ENCODE results near the gene COL21A1.

COL21A1 gene

DNA sequence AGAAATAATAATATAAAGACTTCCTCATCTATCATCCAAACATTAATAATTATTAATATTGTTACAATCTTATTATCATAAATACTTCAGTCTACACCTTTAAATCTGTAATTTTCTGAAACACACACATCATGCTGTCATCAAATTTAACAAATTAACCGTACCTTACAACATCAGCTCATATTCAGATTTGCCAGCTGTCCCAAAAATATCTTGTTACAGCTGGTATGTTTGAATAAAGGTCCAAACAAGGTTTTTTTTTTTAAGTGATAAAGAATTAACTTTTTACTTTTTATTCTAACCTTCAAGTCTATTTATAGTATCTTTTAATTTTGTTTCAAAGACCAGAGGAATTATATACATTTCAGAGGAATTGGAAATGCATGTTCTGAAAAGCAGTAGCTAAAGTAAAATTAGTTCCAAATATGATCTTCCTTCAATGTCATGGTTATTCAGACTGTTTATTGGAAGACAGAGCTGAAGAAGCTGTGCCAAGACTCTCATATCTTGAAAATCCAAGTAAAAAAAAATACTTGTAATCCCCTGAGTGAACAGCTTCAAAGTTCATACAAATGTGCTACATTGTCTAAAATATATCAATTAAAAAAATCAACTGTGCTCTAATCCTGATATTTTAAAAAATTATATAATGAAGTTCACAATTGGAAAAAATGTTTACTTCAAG is 210.3 kb downstream of the COL21A1 start:
- ChIA-PET CTCF (interaction anchor here (1.0 kb wide), 1 partner anchor 11 kb away, joined by 4 read pairs; no protein-coding TSS in a partner anchor), POLR2A (no interaction called here)
- no peak for DNase-seq
- no peaks in the 10 kb centered on the region for H3K36me3 ChIP-seq (ENCODE audit: control insufficient read depth in 4 of 4, insufficient read depth in 4 of 4, low read length in 3 of 4)
- no peak overlapping the region for H3K27ac ChIP-seq (ENCODE audit: insufficient read depth in 1 of 2, low read depth in 1 of 2, low read length in 2 of 2, poor library complexity in 1 of 2, severe bottlenecking in 2 of 2)
- no peak overlapping the region for H3K4me3 ChIP-seq (ENCODE audit: control insufficient read depth in 1 of 7, extremely low read depth in 1 of 7, insufficient read depth in 4 of 7, low read depth in 2 of 7, low read length in 6 of 7)
- peaks cover 0 to 7% (median 0%) of the 10 kb centered on the region in 5 experiments for H3K27me3 ChIP-seq (replicated peaks in 2 of 5; ENCODE audit: control insufficient read depth in 4 of 5, insufficient read depth in 5 of 5, low read length in 4 of 5)
- no peaks in the 10 kb centered on the region for H3K9me3 ChIP-seq (ENCODE audit: control extremely low read depth in 1 of 5, control insufficient read depth in 4 of 5, insufficient read depth in 2 of 5, low read depth in 1 of 5, low read length in 4 of 5)
- no peaks in the 10 kb centered on the region for H3K4me1 ChIP-seq (ENCODE audit: control extremely low read depth in 1 of 4, control insufficient read depth in 4 of 4, insufficient read depth in 4 of 4, low read length in 3 of 4)
- WGBS (ENCODE audit: insufficient coverage) = no CpG with 5 or more reads among the region's 1 CpG

DNA sequence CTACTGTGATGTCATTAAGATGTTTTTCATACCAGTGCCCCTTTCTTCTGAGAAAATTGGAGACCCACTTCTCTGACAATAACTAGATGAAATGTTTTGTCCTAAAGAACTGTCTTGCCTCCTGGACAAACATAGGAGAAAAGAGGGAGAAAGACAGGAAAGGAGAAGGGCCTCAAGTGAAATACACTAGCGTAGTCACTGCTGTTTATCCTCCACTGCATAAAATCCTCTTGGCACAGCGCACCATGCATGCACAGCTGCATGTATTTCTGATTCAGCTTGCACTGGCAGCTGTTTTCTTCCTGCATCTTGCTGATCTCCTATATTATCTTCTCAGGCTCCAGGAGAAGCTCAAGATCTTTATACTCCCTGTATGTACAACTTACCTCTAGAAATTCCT is 214.0 kb downstream of the COL21A1 start:
- Histone ChIP-seq H3K36me3 (ENCODE audit: control insufficient read depth in 4 of 4, insufficient read depth in 4 of 4, low read length in 3 of 4) (no peaks in the 10 kb centered on the region), H3K4me3 (ENCODE audit: control insufficient read depth in 1 of 7, extremely low read depth in 1 of 7, insufficient read depth in 4 of 7, low read depth in 2 of 7, low read length in 6 of 7) (no peak overlapping the region), H3K27ac (ENCODE audit: insufficient read depth in 1 of 2, low read depth in 1 of 2, low read length in 2 of 2, poor library complexity in 1 of 2, severe bottlenecking in 2 of 2) (no peak overlapping the region), H3K27me3 (replicated peaks in 2 of 5; ENCODE audit: control insufficient read depth in 4 of 5, insufficient read depth in 5 of 5, low read length in 4 of 5) (no peaks in the 10 kb centered on the region), H3K9me3 (ENCODE audit: control extremely low read depth in 1 of 5, control insufficient read depth in 4 of 5, insufficient read depth in 2 of 5, low read depth in 1 of 5, low read length in 4 of 5) (no peaks in the 10 kb centered on the region), H3K4me1 (ENCODE audit: control extremely low read depth in 1 of 4, control insufficient read depth in 4 of 4, insufficient read depth in 4 of 4, low read length in 3 of 4) (no peaks in the 10 kb centered on the region)
- WGBS (ENCODE audit: insufficient coverage) = 100% methylated on average over 2 of the region's 2 CpGs
- no peak for DNase-seq
- ChIA-PET CTCF (interaction anchor here (0.7 kb wide), 1 partner anchor 9 kb away, joined by 3 read pairs; no protein-coding TSS in a partner anchor), POLR2A (no interaction called here)

DNA sequence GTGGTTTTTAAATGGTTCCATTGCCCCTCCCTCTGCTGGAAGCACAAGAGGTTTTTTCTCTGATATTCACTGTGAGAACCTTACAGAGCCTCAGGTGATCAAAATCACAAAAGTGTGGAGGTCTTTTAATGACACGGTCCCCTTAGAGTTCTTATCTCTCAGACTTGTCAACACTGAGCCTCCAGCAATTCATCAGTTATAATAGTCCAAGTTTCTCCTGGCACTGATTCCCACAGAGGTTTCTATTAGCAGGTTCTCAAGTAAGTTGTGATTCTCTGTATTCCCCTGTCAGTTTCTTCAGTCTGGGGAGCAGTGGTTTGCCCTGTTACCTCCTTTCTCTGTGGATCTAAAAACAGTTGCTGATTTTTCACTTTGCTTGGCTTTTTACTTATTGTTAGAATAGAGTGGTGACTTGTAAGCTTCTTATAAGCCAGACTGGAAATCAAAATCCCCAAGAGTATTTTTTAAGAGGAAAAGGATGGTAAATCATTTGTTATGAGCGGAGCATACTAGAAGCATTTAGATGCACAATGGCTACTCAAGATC is 214.6 kb downstream of the COL21A1 start:
- no peaks in the 10 kb centered on the region for H3K36me3 ChIP-seq (ENCODE audit: control insufficient read depth in 4 of 4, insufficient read depth in 4 of 4, low read length in 3 of 4)
- no peaks in the 10 kb centered on the region for H3K9me3 ChIP-seq (ENCODE audit: control extremely low read depth in 1 of 5, control insufficient read depth in 4 of 5, insufficient read depth in 2 of 5, low read depth in 1 of 5, low read length in 4 of 5)
- WGBS (ENCODE audit: insufficient coverage) = 100% methylated on average over 1 of the region's 2 CpGs
- no peak for DNase-seq
- no peaks in the 10 kb centered on the region for H3K4me1 ChIP-seq (ENCODE audit: control extremely low read depth in 1 of 4, control insufficient read depth in 4 of 4, insufficient read depth in 4 of 4, low read length in 3 of 4)
- POLR2A ChIA-PET = no interaction called here
- H3K27me3 ChIP-seq (replicated peaks in 2 of 5; ENCODE audit: control insufficient read depth in 4 of 5, insufficient read depth in 5 of 5, low read length in 4 of 5) = no peaks in the 10 kb centered on the region
- CTCF ChIA-PET = no interaction called here
- no peak overlapping the region for H3K4me3 ChIP-seq (ENCODE audit: control insufficient read depth in 1 of 7, extremely low read depth in 1 of 7, insufficient read depth in 4 of 7, low read depth in 2 of 7, low read length in 6 of 7)
- H3K27ac ChIP-seq (ENCODE audit: insufficient read depth in 1 of 2, low read depth in 1 of 2, low read length in 2 of 2, poor library complexity in 1 of 2, severe bottlenecking in 2 of 2) = no peak overlapping the region

DNA sequence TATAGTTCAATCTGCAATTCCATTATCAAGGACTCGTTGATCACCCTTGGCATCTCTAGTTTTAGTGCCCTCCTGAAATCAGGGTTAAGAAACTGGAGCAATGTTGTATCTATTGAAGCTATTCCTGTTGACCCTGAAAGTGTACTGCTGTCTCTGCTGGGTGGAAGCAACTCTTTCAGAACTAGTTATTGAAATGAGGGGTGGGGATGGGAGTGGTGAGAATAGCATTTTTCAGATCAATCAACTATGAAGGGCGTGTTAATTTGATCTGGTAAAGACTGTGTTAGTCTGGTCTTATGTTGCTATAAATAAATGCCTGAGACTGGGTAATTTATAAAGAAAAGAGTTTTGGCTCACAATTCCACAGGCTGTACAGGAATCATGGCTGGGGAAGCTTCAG is 219.5 kb downstream of the COL21A1 start:
- H3K27ac ChIP-seq (ENCODE audit: insufficient read depth in 1 of 2, low read depth in 1 of 2, low read length in 2 of 2, poor library complexity in 1 of 2, severe bottlenecking in 2 of 2) = no peak overlapping the region
- no peaks in the 10 kb centered on the region for H3K9me3 ChIP-seq (ENCODE audit: control extremely low read depth in 1 of 5, control insufficient read depth in 4 of 5, insufficient read depth in 2 of 5, low read depth in 1 of 5, low read length in 4 of 5)
- POLR2A ChIA-PET = no interaction called here
- no peaks in the 10 kb centered on the region for H3K36me3 ChIP-seq (ENCODE audit: control insufficient read depth in 4 of 4, insufficient read depth in 4 of 4, low read length in 3 of 4)
- 92% methylated on average over 2 of the region's 2 CpGs for WGBS (ENCODE audit: insufficient coverage)
- H3K27me3 ChIP-seq (replicated peaks in 2 of 5; ENCODE audit: control insufficient read depth in 4 of 5, insufficient read depth in 5 of 5, low read length in 4 of 5) = peaks cover 0 to 6% (median 0%) of the 10 kb centered on the region in 5 experiments
- CTCF ChIA-PET = no interaction called here
- DNase-seq = no peak
- H3K4me1 ChIP-seq (ENCODE audit: control extremely low read depth in 1 of 4, control insufficient read depth in 4 of 4, insufficient read depth in 4 of 4, low read length in 3 of 4) = peaks cover 0 to 5% (median 0%) of the 10 kb centered on the region in 4 experiments
- no peak overlapping the region for H3K4me3 ChIP-seq (ENCODE audit: control insufficient read depth in 1 of 7, extremely low read depth in 1 of 7, insufficient read depth in 4 of 7, low read depth in 2 of 7, low read length in 6 of 7)

DNA sequence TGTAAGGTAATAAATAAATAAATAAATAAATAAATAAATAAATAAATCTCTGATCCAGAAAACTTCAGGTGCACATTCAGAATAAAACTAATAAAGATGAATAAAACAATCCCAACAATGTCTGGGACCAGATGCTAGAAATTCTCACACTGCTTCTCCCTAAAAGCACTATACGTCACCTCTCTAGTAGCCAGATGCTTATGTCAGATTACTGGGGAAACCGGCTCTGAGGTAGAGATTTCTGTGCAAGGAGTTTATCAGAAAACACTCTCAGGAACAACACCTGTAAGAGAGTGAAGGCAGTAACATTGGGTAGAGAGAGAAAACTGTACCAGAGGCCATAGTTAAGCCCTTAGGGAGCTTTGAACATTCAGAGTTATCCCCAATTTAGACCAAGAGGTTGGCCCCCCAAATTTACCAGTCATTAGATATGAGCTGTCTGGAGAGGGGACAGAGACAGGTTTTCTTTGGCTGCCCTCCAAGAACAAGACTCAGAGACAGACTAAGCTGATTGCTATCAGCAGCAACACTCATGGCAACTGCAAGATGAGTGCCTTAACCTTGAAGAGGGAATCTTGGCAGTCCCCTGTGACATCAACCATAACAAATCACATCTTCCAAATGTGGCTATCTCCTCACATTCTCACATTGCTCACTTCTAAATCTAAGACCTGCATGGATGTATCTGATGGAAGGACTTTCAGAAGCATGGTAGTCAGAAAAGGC is 220.8 kb downstream of the COL21A1 start:
- no peaks in the 10 kb centered on the region for H3K36me3 ChIP-seq (ENCODE audit: control insufficient read depth in 4 of 4, insufficient read depth in 4 of 4, low read length in 3 of 4)
- H3K27me3 ChIP-seq (replicated peaks in 2 of 5; ENCODE audit: control insufficient read depth in 4 of 5, insufficient read depth in 5 of 5, low read length in 4 of 5) = peaks cover 0 to 6% (median 0%) of the 10 kb centered on the region in 5 experiments
- DNase-seq = peak in 2 of 3 donors; percentile 15 to 19
- H3K4me3 ChIP-seq (ENCODE audit: control insufficient read depth in 1 of 7, extremely low read depth in 1 of 7, insufficient read depth in 4 of 7, low read depth in 2 of 7, low read length in 6 of 7) = no peak overlapping the region
- no peak overlapping the region for H3K27ac ChIP-seq (ENCODE audit: insufficient read depth in 1 of 2, low read depth in 1 of 2, low read length in 2 of 2, poor library complexity in 1 of 2, severe bottlenecking in 2 of 2)
- H3K9me3 ChIP-seq (ENCODE audit: control extremely low read depth in 1 of 5, control insufficient read depth in 4 of 5, insufficient read depth in 2 of 5, low read depth in 1 of 5, low read length in 4 of 5) = no peaks in the 10 kb centered on the region
- ChIA-PET CTCF (no interaction called here), POLR2A (interaction anchor here (0.9 kb wide), 1 partner anchor 44 kb away, joined by 4 read pairs; no protein-coding TSS in a partner anchor)
- WGBS (ENCODE audit: insufficient coverage) = 50% methylated on average over 2 of the region's 2 CpGs
- H3K4me1 ChIP-seq (ENCODE audit: control extremely low read depth in 1 of 4, control insufficient read depth in 4 of 4, insufficient read depth in 4 of 4, low read length in 3 of 4) = peaks cover 0 to 8% (median 0%) of the 10 kb centered on the region in 4 experiments

DNA sequence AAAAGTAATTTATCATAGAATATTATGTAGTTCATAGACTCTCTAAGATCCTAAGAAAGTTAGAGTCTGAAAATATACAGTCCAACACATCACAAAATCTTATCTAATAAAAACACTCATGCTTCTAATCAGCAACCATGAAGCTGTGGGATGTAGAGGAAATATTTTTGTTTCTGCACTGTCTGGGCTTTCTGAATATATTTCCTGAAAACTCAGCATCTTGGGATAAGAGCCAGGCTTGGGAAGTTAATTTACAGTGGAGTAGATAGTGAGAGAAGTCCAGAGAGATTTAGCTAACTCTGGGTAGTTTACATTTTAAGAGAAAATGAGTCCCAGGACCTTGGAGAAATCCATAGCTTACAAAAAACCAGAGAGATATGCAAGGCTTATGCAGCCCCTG is 221.6 kb downstream of the COL21A1 start:
- Histone ChIP-seq H3K27ac (ENCODE audit: insufficient read depth in 1 of 2, low read depth in 1 of 2, low read length in 2 of 2, poor library complexity in 1 of 2, severe bottlenecking in 2 of 2) (no peak overlapping the region), H3K27me3 (replicated peaks in 2 of 5; ENCODE audit: control insufficient read depth in 4 of 5, insufficient read depth in 5 of 5, low read length in 4 of 5) (peaks cover 0 to 6% (median 0%) of the 10 kb centered on the region in 5 experiments), H3K4me3 (ENCODE audit: control insufficient read depth in 1 of 7, extremely low read depth in 1 of 7, insufficient read depth in 4 of 7, low read depth in 2 of 7, low read length in 6 of 7) (no peak overlapping the region), H3K4me1 (ENCODE audit: control extremely low read depth in 1 of 4, control insufficient read depth in 4 of 4, insufficient read depth in 4 of 4, low read length in 3 of 4) (peaks cover 0 to 8% (median 0%) of the 10 kb centered on the region in 4 experiments), H3K36me3 (ENCODE audit: control insufficient read depth in 4 of 4, insufficient read depth in 4 of 4, low read length in 3 of 4) (no peaks in the 10 kb centered on the region), H3K9me3 (ENCODE audit: control extremely low read depth in 1 of 5, control insufficient read depth in 4 of 5, insufficient read depth in 2 of 5, low read depth in 1 of 5, low read length in 4 of 5) (no peaks in the 10 kb centered on the region)
- POLR2A ChIA-PET = interaction anchor here (0.9 kb wide), 1 partner anchor 45 kb away, joined by 4 read pairs; no protein-coding TSS in a partner anchor
- DNase-seq = no peak
- CTCF ChIA-PET = no interaction called here

DNA sequence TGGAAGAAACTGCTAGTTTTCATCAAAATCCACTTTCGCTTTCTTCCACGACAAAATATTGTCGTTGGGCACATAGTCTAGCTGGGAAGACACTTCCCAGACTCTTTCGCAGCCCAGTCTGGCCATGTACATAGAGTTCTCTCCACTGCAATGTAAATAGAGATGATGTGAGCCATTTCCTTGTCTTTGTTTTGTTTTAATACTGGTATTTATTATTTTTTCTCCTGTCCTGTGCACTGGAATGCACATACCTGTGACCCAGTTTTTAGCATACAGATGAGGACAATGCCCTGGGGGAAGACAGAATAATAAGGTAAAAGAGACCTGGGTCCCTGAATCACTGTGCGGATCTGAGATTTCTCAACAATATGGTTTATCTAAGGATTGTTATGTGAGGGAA is 222.4 kb downstream of the COL21A1 start:
- Histone ChIP-seq H3K27me3 (replicated peaks in 2 of 5; ENCODE audit: control insufficient read depth in 4 of 5, insufficient read depth in 5 of 5, low read length in 4 of 5) (peaks cover 0 to 6% (median 0%) of the 10 kb centered on the region in 5 experiments), H3K36me3 (ENCODE audit: control insufficient read depth in 4 of 4, insufficient read depth in 4 of 4, low read length in 3 of 4) (no peaks in the 10 kb centered on the region), H3K9me3 (ENCODE audit: control extremely low read depth in 1 of 5, control insufficient read depth in 4 of 5, insufficient read depth in 2 of 5, low read depth in 1 of 5, low read length in 4 of 5) (peaks cover 0 to 3% (median 0%) of the 10 kb centered on the region in 5 experiments), H3K4me3 (ENCODE audit: control insufficient read depth in 1 of 7, extremely low read depth in 1 of 7, insufficient read depth in 4 of 7, low read depth in 2 of 7, low read length in 6 of 7) (no peak overlapping the region), H3K27ac (ENCODE audit: insufficient read depth in 1 of 2, low read depth in 1 of 2, low read length in 2 of 2, poor library complexity in 1 of 2, severe bottlenecking in 2 of 2) (no peak overlapping the region), H3K4me1 (ENCODE audit: control extremely low read depth in 1 of 4, control insufficient read depth in 4 of 4, insufficient read depth in 4 of 4, low read length in 3 of 4) (peaks cover 0 to 8% (median 0%) of the 10 kb centered on the region in 4 experiments)
- POLR2A ChIA-PET = no interaction called here
- CTCF ChIA-PET = no interaction called here
- 87% methylated on average over 2 of the region's 5 CpGs for WGBS (ENCODE audit: insufficient coverage)
- DNase-seq = no peak
